Activated T-helper 1 cell treated with anti-CD3 and anti-CD28 coated beads, Interleukin-12 subunit alpha, Interleukin-12 subunit beta, Interleukin-2, Interleukin-4 antibody, amounts not matched to agents 30 ng/mL and 10 ng/mL and 1 ng/mL, durations not matched to agents 14 hours and 24 hours and 36 hours (primary cell): ENCODE data around the gene UNC5B. TPM values are rescaled to one million over a fixed set of nuclear protein-coding genes. Genes with fewer than 3 reads are reported as not detected.

Experiments used
- total RNA-seq: library from RNA; stranded (reverse); gene quantifications from 2 replicates; pipeline ENCODE4 v1.2.3, GENCODE V29; 2022

UNC5B gene
- total RNA-seq, 1 donor from 2014 or later: 0.10 TPM

Other genes with a start within 250 kb of the UNC5B start
- 6.6 and 6.8 TPM in 2 replicates for gene SLC29A3, start 106.7 kb downstream of the UNC5B start, total RNA-seq
- gene CDH23, start 184.3 kb downstream of the UNC5B start, total RNA-seq: 0.51 and 0.57 TPM in 2 replicates